GM12878 (cell line): ENCODE results near the gene PPFIA3. TPM values are rescaled to one million over a fixed set of nuclear protein-coding genes. Genes with fewer than 3 reads are reported as not detected.

Experiments used
- ATAC-seq: fragments of 200-7000 bp; cut with Tn5 transposase; 3 replicates; pipeline ENCODE4 v1.9.1; 2020; ENCODE audit warnings: mild to moderate bottlenecking, moderate library complexity
- BruUV-seq: library from RNA; stranded (reverse); fragments of 400-500 nt; replicated peaks from 2 replicates; lab custom pipeline; 2021; lab: Mats Ljungman, UMichigan
- CTCF ChIA-PET: fragments of 300-600 bp; sonication (Branson Sonifier 250); formaldehyde crosslinking; extraction: SDS; loops from one replicate; lab custom pipeline; 2021; ENCODE audit warnings: inconsistent platforms; lab: Yijun Ruan, JAX
- POLR2A ChIA-PET: fragments of 350-600 bp; formaldehyde crosslinking; extraction: SDS; loops from one replicate; lab custom pipeline; 2021; ENCODE audit warnings: inconsistent platforms; lab: Charles Lee
- RAD21 ChIA-PET: fragments of 300-600 bp; sonication (Branson Sonifier 250); formaldehyde crosslinking; loops from one replicate; lab custom pipeline; 2023; ENCODE audit warnings: antibody characterized with exemption; ENCODE audit not compliant: unreplicated experiment; lab: Charles Lee
- SMC1A ChIA-PET: fragments of 300-600 bp; sonication (Branson Sonifier 250); formaldehyde crosslinking; loops from one replicate; lab custom pipeline; 2023; ENCODE audit not compliant: unreplicated experiment, uncharacterized antibody; lab: Charles Lee
- DNase-seq: peaks from one replicate; pipeline ENCODE4 v3.0.0-alpha.2; 2011; ENCODE audit warnings: low read depth, low spot score
- FAIRE-seq: peaks from 3 replicates; lab custom pipeline; 2011; peaks lifted over from hg19 to GRCh38; lab: Jason Lieb, UNC
- H2AFZ ChIP-seq: 2 replicates; pipeline ENCODE4 v1.6.0; 2011; ENCODE audit warnings: low read depth, low read length, control low read depth; ENCODE audit not compliant: control insufficient read depth
- H3K27ac ChIP-seq: 2 replicates; pipeline ENCODE4 v1.5.1; 2011; ENCODE audit warnings: control low read depth; ENCODE audit not compliant: control insufficient read depth, insufficient read depth
- H3K27me3 ChIP-seq, 2 experiments: replicated peaks in 1 of 2; 2 replicates each; pipeline versions ENCODE4 v1.6.0 to v1.6.1; 2011; ENCODE audit warnings: low read length in 1 of 2; ENCODE audit not compliant: control insufficient read depth in 2 of 2, insufficient read depth in 2 of 2
- H3K36me3 ChIP-seq, 2 experiments: 2 replicates each; pipeline ENCODE4 v1.5.1; 2011; ENCODE audit warnings: low read length in 1 of 2; ENCODE audit not compliant: control insufficient read depth in 2 of 2, insufficient read depth in 2 of 2
- H3K4me1 ChIP-seq: 2 replicates; pipeline ENCODE4 v1.6.1; 2011; ENCODE audit warnings: mild to moderate bottlenecking, low read length, moderate library complexity, mixed read lengths; ENCODE audit not compliant: control insufficient read depth, insufficient read depth
- H3K4me2 ChIP-seq: 2 replicates; pipeline ENCODE4 v1.6.0; 2011; ENCODE audit warnings: control low read depth; ENCODE audit not compliant: control insufficient read depth, insufficient read depth
- H3K4me3 ChIP-seq: fragments of 200-600 bp; sonication (generic); 2 replicates; pipeline ENCODE4 v1.5.1; 2016
- H3K79me2 ChIP-seq: 2 replicates; pipeline ENCODE4 v1.6.0; 2011; ENCODE audit warnings: low read length; ENCODE audit not compliant: control insufficient read depth, insufficient read depth
- H3K9ac ChIP-seq: 2 replicates; pipeline ENCODE4 v1.8.0; 2011; ENCODE audit warnings: low read length, control low read depth, mixed read lengths; ENCODE audit not compliant: control insufficient read depth, insufficient read depth
- H3K9me3 ChIP-seq: replicated peaks from 3 replicates; pipeline ENCODE4 v1.5.1; 2011; ENCODE audit warnings: mild to moderate bottlenecking, low read length; ENCODE audit not compliant: control insufficient read depth, insufficient read depth
- H4K20me1 ChIP-seq: 2 replicates; pipeline ENCODE4 v1.6.0; 2011; ENCODE audit not compliant: control insufficient read depth, insufficient read depth
- POLR2A ChIP-seq: IDR thresholded peaks from 2 replicates; pipeline ENCODE4 v1.6.1; 2011; ENCODE audit warnings: low read depth, mild to moderate bottlenecking, low read length
- RUNX3 ChIP-seq: IDR thresholded peaks from 2 replicates; pipeline ENCODE4 v1.6.1; 2012; ENCODE audit warnings: low read length, inconsistent platforms
- SUZ12 ChIP-seq: fragments of 200-600 bp; sonication (generic); IDR thresholded peaks from one replicate; pipeline ENCODE4 v1.6.1; 2018; ENCODE audit warnings: antibody characterized with exemption, mild to moderate bottlenecking; ENCODE audit not compliant: unreplicated experiment
- ZSCAN29 ChIP-seq: fragments of 450-650 bp; IDR thresholded peaks from 2 replicates; pipeline ENCODE4 v1.6.1; 2017; ENCODE audit warnings: mild to moderate bottlenecking, moderate library complexity
- WGBS: methylation state at CpG from one replicate; pipeline ENCODE4 v1.1.6; 2016; ENCODE audit warnings: low lambda C conversion rate; ENCODE audit not compliant: insufficient replicate concordance, insufficient coverage; ENCODE audit errors: missing lambda C conversion rate; 5-methylcytosine and 5-hydroxymethylcytosine counted together
- in situ Hi-C: fragments of 300-500 bp; cut with MboI; formaldehyde crosslinking; loops from 9 replicates; pipeline ENCODE4 v1.14.3; 2018; ENCODE audit warnings: mixed read lengths
- intact Hi-C: fragments of 100-400 bp; cut with micrococcal nuclease; formaldehyde crosslinking; loops from one replicate; pipeline ENCODE4 v1.14.2; 2022; ENCODE audit not compliant: unreplicated experiment
- polyA plus RNA-seq, 11 experiments: library from polyadenylated mRNA; depleted of rRNA in 4 of 11; unstranded in 6 of 11; stranded (reverse) in 5 of 11; fragments of >200 nt; fragmentation: Nextera tagmentation in 4 of 11; fragmentation: Illumina TruSeq in 1 of 11; extraction: Ambion mirVana in 4 of 11; extraction: Trizol in 1 of 11; gene quantifications; 1 replicate in 1 of 11; 2 replicates in 10 of 11; pipeline versions ENCODE4 v1.2.1 to v1.2.3, GENCODE V29; 2011 to 2016; ENCODE audit warnings: inconsistent platforms in 2 of 11, missing spikeins in 2 of 11, low read depth in 1 of 11
- total RNA-seq, 4 experiments: library from RNA; depleted of rRNA in 3 of 4; stranded (reverse); fragments of >200 nt in 3 of 4; fragmentation: Illumina TruSeq in 1 of 4; extraction: Trizol in 1 of 4; gene quantifications; 2 replicates each; pipeline versions ENCODE4 v1.2.1 to v1.2.3, GENCODE V29; 2013 to 2021
- TF ChIP-seq, protein P1 (sequence below): IDR thresholded peaks from 2 replicates; pipeline ENCODE4 v1.6.1; 2012; ENCODE audit warnings: low read depth, low read length, improper control_type of control experiment

PPFIA3 gene
- total and polyA plus RNA-seq, 10 of the 15 experiments (the other 5 are each of a cell fraction or from before 2014, with no cell fraction given) = 0.11 to 1.7 (median 0.73) TPM; not detected in 3

DNA sequence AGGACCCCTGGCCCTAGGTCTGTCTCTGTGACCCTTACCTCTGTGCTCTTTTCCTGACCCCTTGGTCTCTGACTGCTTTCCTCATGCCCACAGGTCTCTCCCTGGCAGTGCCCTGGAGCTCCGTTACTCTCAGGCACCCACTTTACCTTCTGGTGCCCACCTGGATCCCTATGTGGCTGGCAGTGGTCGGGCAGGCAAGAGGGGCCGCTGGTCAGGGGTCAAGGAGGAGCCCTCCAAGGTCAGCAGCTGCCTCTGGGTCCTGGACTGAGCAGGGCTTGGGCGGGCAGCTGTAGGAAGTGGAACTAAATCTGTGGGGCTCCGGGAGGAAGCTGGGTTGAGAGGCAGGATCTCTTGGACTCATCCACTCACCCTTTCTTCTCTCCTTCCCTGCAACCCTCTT lies 16.3 kb downstream of the PPFIA3 start:
- ChIA-PET SMC1A (no interaction called here), CTCF (no interaction called here)
- in situ Hi-C loops = no loop called here

DNA sequence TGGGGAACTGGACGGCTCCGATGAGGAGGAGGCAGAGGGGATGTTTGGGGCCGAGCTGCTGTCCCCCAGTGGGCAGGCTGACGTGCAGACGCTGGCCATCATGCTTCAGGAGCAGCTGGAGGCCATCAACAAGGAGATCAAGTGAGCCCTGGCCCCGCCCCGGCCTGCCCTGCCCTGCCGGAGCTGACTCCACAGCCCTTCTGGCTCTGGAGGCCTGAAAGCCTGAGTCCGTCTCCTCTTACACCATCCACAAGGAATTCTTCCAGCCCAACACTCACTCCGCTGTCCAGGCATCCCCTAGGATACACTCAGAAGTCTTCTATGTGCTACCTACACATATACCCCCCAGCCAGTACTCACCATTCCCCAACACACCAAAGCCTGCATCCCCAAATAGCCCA lies 17.4 kb downstream of the PPFIA3 start:
- POLR2A ChIA-PET = no interaction called here
- no peak for FAIRE-seq
- WGBS = 43% methylated on average over 10 of the region's 10 CpGs
- RAD21 ChIA-PET = interaction anchor here (0.6 kb wide), 1 partner anchor 332 kb away, joined by 3 read pairs; no protein-coding TSS in a partner anchor
- in situ Hi-C loops = no loop called here
- H3K9me3 ChIP-seq = no peaks in the 10 kb centered on the region; the same call in 2 of the 3 replicates
- H3K27ac ChIP-seq = no peak overlapping the region
- intact Hi-C loops = no loop called here
- H2AFZ ChIP-seq = no peak overlapping the region
- SMC1A ChIA-PET = no interaction called here
- ATAC-seq = no peak
- no peaks in the 10 kb centered on the region for H3K27me3 ChIP-seq
- no TSS peak for BruUV-seq
- no peaks in the 10 kb centered on the region for H4K20me1 ChIP-seq
- CTCF ChIA-PET = no interaction called here
- no peaks in the 10 kb centered on the region for H3K4me1 ChIP-seq
- no peak for TF ChIP-seq POLR2A
- TF ChIP-seq, all 136 proteins: peak for 0
- no peak overlapping the region for H3K4me2 ChIP-seq
- no peak overlapping the region for H3K4me3 ChIP-seq
- no peaks in the 10 kb centered on the region; a peak in 1 of 4 replicates for H3K36me3 ChIP-seq
- DNase-seq = no peak
- H3K9ac ChIP-seq = no peak overlapping the region
- no peaks in the 10 kb centered on the region for H3K79me2 ChIP-seq

More for the DNA sequence above, 16.3 kb downstream of the PPFIA3 start:
- TF ChIP-seq, protein P1, sequence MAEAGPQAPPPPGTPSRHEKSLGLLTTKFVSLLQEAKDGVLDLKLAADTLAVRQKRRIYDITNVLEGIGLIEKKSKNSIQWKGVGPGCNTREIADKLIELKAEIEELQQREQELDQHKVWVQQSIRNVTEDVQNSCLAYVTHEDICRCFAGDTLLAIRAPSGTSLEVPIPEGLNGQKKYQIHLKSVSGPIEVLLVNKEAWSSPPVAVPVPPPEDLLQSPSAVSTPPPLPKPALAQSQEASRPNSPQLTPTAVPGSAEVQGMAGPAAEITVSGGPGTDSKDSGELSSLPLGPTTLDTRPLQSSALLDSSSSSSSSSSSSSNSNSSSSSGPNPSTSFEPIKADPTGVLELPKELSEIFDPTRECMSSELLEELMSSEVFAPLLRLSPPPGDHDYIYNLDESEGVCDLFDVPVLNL = no peak
- TF ChIP-seq ZSCAN29 (no peak), SUZ12 (no peak), RUNX3 (no peak)
- Histone ChIP-seq H3K27me3 (no peaks in the 10 kb centered on the region), H3K4me2 (no peak overlapping the region), H3K9ac (no peak overlapping the region), H3K4me1 (no peaks in the 10 kb centered on the region), H3K9me3 (no peaks in the 10 kb centered on the region; the same call in 2 of the 3 replicates), H3K4me3 (no peak overlapping the region), H4K20me1 (no peaks in the 10 kb centered on the region), H2AFZ (no peak overlapping the region), H3K36me3 (no peaks in the 10 kb centered on the region; a peak in 1 of 4 replicates), H3K79me2 (no peaks in the 10 kb centered on the region), H3K27ac (no peak overlapping the region)
- ATAC-seq = no peak
- intact Hi-C loops = no loop called here
- no peak for DNase-seq
- FAIRE-seq = no peak
- no TSS peak for BruUV-seq
- ChIA-PET POLR2A (no interaction called here), RAD21 (no interaction called here)
- 19% methylated on average over 5 of the region's 5 CpGs for WGBS
